WERI-Rb-1 (cell line): Measurements from ENCODE around the gene KRT35.

ENCODE experiments used
- DNase-seq: peaks from one replicate; pipeline ENCODE4 v3.0.0-alpha.2; 2020
- H3K27ac ChIP-seq: fragments of 250-450 bp; sonication (Bioruptor Pico); 2 replicates; pipeline ENCODE4 v1.5.1; 2020; ENCODE audit warnings: mild to moderate bottlenecking, moderate library complexity
- H3K27me3 ChIP-seq: fragments of 250-450 bp; sonication (Bioruptor Pico); 2 replicates; pipeline ENCODE4 v1.5.1; 2021; ENCODE audit warnings: mild to moderate bottlenecking, low read depth, moderate library complexity; ENCODE audit not compliant: insufficient read depth, severe bottlenecking
- H3K36me3 ChIP-seq: fragments of 250-450 bp; sonication (Bioruptor Pico); 2 replicates; pipeline ENCODE4 v1.5.1; 2020; ENCODE audit warnings: mild to moderate bottlenecking, moderate library complexity
- H3K4me3 ChIP-seq: 2 replicates; pipeline ENCODE4 v1.5.1; 2011; ENCODE audit warnings: low read depth, mild to moderate bottlenecking, control low read depth, low read length
- H3K9me3 ChIP-seq: fragments of 250-450 bp; sonication (Bioruptor Pico); 2 replicates; pipeline ENCODE4 v1.5.1; 2021; ENCODE audit warnings: mild to moderate bottlenecking, moderate library complexity; ENCODE audit not compliant: severe bottlenecking
- CTCF ChIP-seq: IDR thresholded peaks from 2 replicates; pipeline ENCODE4 v1.5.1; 2011; ENCODE audit warnings: low read depth, mild to moderate bottlenecking, control low read depth, inconsistent platforms, low read length

The KRT35 gene

GRCh38 chr17:41516147-41516829, 35.3 kb upstream of the KRT35 start:
- Histone ChIP-seq H3K27ac (no peak overlapping the region), H3K4me3 (no peak overlapping the region), H3K9me3 (no peaks in the 10 kb centered on the region), H3K27me3 (no peaks in the 10 kb centered on the region), H3K36me3 (no peaks in the 10 kb centered on the region)
- no peak for TF ChIP-seq CTCF
- DNase-seq: no peak

GRCh38 chr17:41513168-41513547, 32.2 kb upstream of the KRT35 start:
- no peaks in the 10 kb centered on the region for H3K36me3 ChIP-seq
- no peak for DNase-seq
- H3K4me3 ChIP-seq: no peak overlapping the region
- H3K9me3 ChIP-seq: no peaks in the 10 kb centered on the region
- H3K27me3 ChIP-seq: no peaks in the 10 kb centered on the region
- no peak overlapping the region for H3K27ac ChIP-seq
- TF ChIP-seq CTCF: no peak

- H3K4me3 ChIP-seq: no peak overlapping the region
- no peaks in the 10 kb centered on the region for H3K36me3 ChIP-seq
- no peaks in the 10 kb centered on the region for H3K9me3 ChIP-seq
- no peak for TF ChIP-seq CTCF
- H3K27ac ChIP-seq: no peak overlapping the region
- no peak for DNase-seq
- no peaks in the 10 kb centered on the region for H3K27me3 ChIP-seq
Observed at GRCh38 chr17:41512546-41513167, 31.7 kb upstream of the KRT35 start.

- no peak overlapping the region for H3K4me3 ChIP-seq
- H3K9me3 ChIP-seq: no peaks in the 10 kb centered on the region
- no peak for TF ChIP-seq CTCF
- H3K36me3 ChIP-seq: no peaks in the 10 kb centered on the region
- no peaks in the 10 kb centered on the region for H3K27me3 ChIP-seq
- no peak overlapping the region for H3K27ac ChIP-seq
- DNase-seq: no peak
Observed at GRCh38 chr17:41511716-41512115, 30.8 kb upstream of the KRT35 start.

- H3K4me3 ChIP-seq: no peak overlapping the region
- no peak for TF ChIP-seq CTCF
- H3K27me3 ChIP-seq: no peaks in the 10 kb centered on the region
- H3K9me3 ChIP-seq: no peaks in the 10 kb centered on the region
- peak; percentile 78 for DNase-seq
- H3K27ac ChIP-seq: no peak overlapping the region
- no peaks in the 10 kb centered on the region for H3K36me3 ChIP-seq
Observed at GRCh38 chr17:41511116-41511515, 30.2 kb upstream of the KRT35 start.
